ENCODE data around the gene COL25A1.
A peak's percentile ranks its signal among the peaks of the same experiment; 100 is the strongest.

The COL25A1 gene

DNA sequence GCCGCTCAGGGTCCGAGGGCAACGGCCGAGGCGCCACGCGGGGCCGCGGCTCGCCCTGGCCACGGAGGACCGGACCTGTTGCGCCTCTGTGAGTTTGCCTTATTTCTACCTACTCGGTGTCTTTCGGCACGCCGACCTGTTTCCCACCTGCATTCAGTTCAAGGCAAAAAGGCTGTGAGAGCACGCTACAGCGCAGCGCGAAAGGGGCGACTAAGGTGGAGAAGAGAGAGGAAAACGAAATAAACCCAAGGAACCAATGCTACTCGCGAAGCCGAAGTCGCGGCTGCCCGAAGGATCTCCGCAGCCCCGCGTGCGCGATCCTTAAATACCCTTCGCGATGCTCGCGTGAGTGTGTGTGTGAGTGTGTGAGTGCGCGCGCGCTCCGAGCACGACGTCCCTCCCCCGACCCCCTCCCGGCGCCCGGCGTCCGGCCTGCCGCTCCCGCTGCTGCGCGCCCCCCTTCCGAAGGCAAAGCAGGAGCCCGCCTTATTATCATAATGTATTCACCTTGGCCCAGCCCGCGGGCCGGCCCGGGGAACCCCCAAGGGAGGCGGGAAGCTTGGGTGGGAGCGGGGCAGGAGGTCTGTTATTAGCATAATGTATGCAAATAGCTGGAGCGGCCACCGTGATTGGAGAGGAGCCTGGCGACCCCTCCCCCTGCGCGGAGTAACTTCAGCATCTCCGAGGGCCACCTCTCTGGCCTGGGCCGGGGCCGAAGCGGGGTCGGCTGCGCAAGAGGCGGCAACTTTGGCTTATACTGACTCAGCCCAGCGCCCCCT, at the start of gene COL25A1:
Gene COL25A1, minus strand, starts transcription at position 298 of the 779 bp plus-strand sequence.
- DNase-seq: no peak

DNA sequence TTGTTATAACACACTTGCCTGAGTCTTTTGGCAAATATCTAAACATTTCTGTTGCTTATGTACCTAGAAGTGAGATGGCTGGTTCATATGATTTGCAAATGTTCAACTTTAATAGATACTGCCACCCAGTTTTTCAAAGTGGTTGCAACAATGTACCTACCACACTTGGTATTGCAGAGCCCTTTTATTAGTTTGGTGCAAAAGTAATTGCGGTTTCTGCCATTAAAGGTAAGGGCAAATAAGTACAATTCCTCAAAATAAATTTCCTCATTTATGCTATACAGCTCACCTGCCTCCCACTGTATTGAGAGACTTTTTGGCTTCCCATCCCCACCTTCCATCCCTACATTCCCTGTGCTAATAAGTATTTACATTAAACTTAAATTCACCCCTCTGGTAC, 47.7 kb upstream of the COL25A1 start:
- no peak for DNase-seq

- DNase-seq: no peak
Observed at GRCh38 chr4:109334129-109335105, 32.0 kb upstream of the COL25A1 start.

DNA sequence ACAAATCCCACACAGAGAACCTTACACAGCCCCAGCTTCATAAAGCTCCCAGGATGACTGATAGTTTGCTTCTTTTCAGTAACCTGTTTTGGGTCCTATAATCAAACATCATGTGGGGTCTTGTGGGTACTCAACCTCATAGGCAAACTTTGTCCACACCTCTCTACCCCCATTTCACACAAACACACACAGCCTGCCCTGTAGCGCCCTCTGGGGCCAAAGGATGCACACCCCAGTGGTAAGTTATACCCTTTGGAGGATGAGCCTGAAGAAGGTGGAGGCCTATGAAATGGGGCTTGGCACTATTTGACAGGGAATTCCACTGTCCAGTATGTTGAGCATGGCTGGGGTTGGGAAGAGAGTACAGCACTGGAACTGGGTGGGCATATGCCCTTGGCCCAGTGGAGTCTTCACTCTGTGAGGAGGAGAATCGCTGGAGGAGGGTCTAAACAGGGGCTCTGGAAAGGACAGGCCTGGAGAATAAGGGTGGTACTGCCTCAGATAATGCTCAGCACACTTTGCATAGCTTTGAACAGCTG, 30.5 kb upstream of the COL25A1 start:
- no peak for DNase-seq

DNA sequence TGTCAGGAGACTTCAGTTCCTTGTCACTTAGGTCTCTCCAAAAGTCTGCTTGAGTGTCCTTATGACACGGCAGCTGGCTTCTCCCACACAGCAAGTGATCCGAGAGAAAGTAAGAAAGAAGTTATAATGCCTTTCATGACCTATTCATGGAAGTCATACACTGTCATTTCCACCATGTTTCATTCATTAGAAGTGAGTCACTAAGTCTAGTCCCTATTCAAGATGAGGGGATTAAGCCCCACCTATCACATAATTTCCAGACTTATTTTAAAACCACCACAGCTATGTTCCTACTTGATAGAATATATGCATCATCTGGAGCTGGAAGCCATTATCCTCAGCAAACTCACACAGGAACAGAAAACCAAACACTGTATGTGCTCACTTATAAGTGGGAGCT, 25.2 kb upstream of the COL25A1 start:
- no peak for DNase-seq

DNA sequence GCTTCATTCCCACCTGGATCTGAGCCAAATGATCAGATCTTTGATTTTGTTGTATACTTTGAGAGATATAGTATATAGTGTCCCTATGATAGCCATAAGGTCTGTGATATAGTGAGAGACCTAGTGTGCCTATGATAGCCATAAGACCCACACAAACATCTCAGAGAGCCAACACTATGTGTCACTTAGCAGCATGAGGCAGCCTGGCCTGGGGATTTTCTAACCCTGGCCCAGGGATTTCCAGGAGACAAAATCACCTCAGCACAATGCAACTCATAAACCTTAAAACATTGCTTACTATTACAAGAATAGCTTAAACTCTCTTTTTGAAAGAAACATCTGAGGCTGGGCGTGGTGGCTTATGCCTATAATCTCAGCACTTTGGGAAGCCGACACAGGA, 23.2 kb upstream of the COL25A1 start:
- no peak for DNase-seq

DNA sequence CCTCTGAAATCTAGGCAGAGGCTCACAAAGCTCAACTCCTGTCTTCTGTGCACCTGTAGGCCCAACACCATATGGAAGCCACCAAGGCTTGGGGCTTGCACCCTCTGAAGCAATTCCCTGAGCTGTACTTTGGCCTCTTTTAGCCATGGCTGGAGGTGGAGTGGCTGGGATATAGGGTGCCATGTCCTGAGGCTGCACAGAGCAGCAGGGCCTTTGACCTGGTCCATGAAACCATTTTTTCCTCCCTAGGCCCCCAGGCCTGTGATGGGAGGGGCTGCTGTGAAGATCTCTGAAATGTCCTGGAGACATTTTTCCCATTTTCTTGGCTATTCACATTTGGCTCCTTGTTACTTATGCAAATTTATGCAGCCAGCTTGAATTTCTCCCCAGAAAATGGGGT, 20.9 kb upstream of the COL25A1 start:
- DNase-seq: no peak

DNA sequence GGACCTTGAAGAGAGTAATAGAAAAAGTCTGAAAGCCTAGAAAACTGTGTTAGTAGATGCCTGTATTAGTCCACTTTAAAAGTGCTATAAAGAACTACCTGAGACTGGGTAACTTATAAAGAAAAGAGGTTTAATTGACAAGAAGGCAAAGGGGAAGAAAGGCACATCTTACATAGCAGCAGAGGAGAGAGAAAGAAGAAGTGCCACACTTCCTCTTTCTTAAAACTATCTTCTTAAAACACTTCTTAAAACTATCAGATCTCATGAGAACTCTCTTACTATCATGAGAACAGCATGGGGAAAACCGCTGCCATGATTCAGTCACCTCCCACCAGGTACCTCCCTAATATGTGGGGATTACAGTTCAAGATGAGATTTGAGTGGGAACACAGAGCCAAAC, 18.8 kb upstream of the COL25A1 start:
- peak in 1 of 2 donors; percentile 70 for DNase-seq

GRCh38 chr4:109319684-109320083, 17.2 kb upstream of the COL25A1 start:
- no peak for DNase-seq

- no peak for DNase-seq
Observed at GRCh38 chr4:109319156-109319555, 16.7 kb upstream of the COL25A1 start.

DNA sequence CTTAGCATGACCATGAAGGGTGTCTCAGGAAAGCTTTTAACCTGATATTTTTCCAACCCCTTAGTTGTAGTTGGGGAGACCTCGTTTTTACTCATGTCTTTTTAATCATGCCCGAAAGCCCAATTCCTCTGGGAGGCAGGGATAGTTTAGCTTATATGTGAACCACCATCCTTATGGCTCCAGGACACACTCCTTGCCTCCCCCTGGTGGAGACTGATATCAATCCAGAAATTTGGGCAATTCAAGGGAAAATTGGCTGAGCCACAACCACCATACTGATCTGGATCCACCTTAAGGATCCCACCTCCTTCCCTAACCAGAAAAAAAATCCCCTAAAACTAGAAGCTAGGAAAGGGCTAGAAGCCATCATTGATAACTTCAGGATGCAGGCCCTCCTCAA, 13.4 kb upstream of the COL25A1 start:
- DNase-seq: no peak

GRCh38 chr4:109315341-109315740, 12.9 kb upstream of the COL25A1 start:
- DNase-seq: no peak

- no peak for DNase-seq
Observed at GRCh38 chr4:109313168-109314133, 11.0 kb upstream of the COL25A1 start.

GRCh38 chr4:109303140-109303496, 660 bp upstream of the COL25A1 start:
- no peak for DNase-seq

- DNase-seq: no peak
Observed at GRCh38 chr4:109301651-109302360, 652 bp downstream of the COL25A1 start.

DNA sequence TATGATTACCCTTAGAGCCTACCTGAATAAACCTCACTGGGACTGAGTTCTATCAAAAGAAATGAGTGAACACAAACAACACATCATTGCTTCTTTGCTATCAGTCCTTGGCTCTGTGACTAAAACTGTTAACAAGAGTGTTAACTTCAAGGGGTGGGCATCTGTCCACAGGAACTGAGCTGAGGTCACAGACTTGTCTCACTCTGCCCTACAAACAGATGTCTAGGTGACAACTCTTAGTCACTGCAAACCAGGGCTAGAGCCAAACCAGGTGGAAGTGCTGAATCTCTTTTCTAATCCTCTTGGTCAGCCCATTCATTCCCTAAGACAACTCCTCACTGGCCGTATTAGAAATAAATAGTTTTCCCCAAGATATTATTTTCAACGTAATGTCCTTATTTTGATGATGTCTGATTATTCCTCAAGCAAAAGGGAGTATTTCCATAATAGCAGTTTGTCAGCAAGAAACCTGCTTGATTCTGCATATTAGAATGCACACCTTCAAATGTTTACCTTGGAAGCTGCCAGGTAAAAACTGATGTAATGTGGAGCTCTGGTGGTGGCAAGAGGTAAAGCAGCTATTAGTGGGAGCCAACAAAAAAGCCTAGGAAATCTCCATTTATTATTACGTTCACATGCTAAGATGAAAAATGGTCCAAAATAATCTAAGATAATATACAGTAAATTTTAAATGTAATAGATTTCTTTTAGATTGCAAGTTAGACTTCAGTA, 4.0 kb downstream of the COL25A1 start:
- no peak for DNase-seq

- no peak for DNase-seq
Observed at GRCh38 chr4:109296527-109296926, 5.9 kb downstream of the COL25A1 start.

- DNase-seq: no peak
Observed at GRCh38 chr4:109295081-109295480, 7.4 kb downstream of the COL25A1 start.

GRCh38 chr4:109294468-109295020, 7.9 kb downstream of the COL25A1 start:
- DNase-seq: no peak

DNA sequence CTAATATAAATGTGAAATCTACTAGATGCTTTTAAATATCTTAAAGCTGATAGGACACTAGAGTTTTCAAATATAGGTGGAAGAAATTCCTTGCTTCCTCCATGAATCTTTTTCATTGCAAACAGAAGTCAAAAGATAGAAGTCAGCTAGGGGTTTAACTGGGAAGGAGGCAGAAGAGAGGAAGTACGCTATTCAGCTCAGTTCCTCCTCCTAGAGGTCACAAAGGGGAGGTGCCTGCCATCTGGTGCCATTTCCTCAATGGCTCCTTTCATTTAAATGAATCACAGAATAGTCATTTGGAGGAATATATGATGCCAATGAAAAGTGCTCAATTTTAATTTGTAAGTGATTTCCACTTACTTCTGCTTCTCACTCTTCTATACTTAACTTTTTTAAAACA, 8.5 kb downstream of the COL25A1 start:
- peak in 1 of 2 donors; percentile 30 for DNase-seq

Measured in bone marrow (tissue), 2 donors.